ENCODE measurements around the gene DOK4. TPM values are rescaled to one million over a fixed set of nuclear protein-coding genes. Genes with fewer than 3 reads are reported as not detected.

The DOK4 gene
- 34.6 to 44.9 TPM (median 41.6 TPM) in 5 replicates for total RNA-seq (2022; extraction: Qiagen RNA extraction; ENCODE audit: low read depth)

GRCh38 chr16:57485916-57486857, at the start of gene DOK4:
DOK4 (minus strand) TSS chr16:57486493; CDS start chr16:57479507, 6,986 bp downstream.

GRCh38 chr16:57462209-57462977, 23.9 kb downstream of the DOK4 start, which contains the start of gene POLR2C:
POLR2C (plus strand) TSS chr16:57462679; CDS start chr16:57462725, 46 bp downstream.

GRCh38 chr16:57447186-57447962, 38.9 kb downstream of the DOK4 start, which contains the start of the genes CIAPIN1 and COQ9:
CIAPIN1 (minus strand) TSS chr16:57447385; CDS start chr16:57440928, 6,457 bp downstream.
COQ9 (plus strand) TSS chr16:57447479; CDS start chr16:57447506, 27 bp downstream.

Other genes with a start within 250 kb of the DOK4 start
- 65.8 to 74.4 TPM (median 73.4 TPM) in 5 replicates for gene ARL2BP, start 241.2 kb downstream of the DOK4 start, total RNA-seq (2022; extraction: Qiagen RNA extraction; ENCODE audit: low read depth)
- gene PLLP, start 201.8 kb downstream of the DOK4 start, total RNA-seq (2022; extraction: Qiagen RNA extraction; ENCODE audit: low read depth): 1.2 to 1.9 TPM (median 1.7 TPM) in 5 replicates
- 0.02 to 0.09 TPM (median 0.06 TPM) in 3 of 5 replicates, not detected in the others for gene CCL22, start 127.7 kb downstream of the DOK4 start, total RNA-seq (2022; extraction: Qiagen RNA extraction; ENCODE audit: low read depth)
- 0.07 to 0.15 TPM (median 0.12 TPM) in 5 replicates for gene CX3CL1, start 114.0 kb downstream of the DOK4 start, total RNA-seq (2022; extraction: Qiagen RNA extraction; ENCODE audit: low read depth)
- not detected in 5 replicates for gene CCL17, start 81.7 kb downstream of the DOK4 start, total RNA-seq (2022; extraction: Qiagen RNA extraction; ENCODE audit: low read depth)
- 69.6 to 90.0 TPM (median 71.2 TPM) in 5 replicates for gene CIAPIN1, start 39.1 kb downstream of the DOK4 start, total RNA-seq (2022; extraction: Qiagen RNA extraction; ENCODE audit: low read depth)
- 42.8 to 54.2 TPM (median 53.5 TPM) in 5 replicates for gene COQ9, start 39.0 kb downstream of the DOK4 start, total RNA-seq (2022; extraction: Qiagen RNA extraction; ENCODE audit: low read depth)
- 109 to 165 TPM (median 112 TPM) in 5 replicates for gene POLR2C, start 23.8 kb downstream of the DOK4 start, total RNA-seq (2022; extraction: Qiagen RNA extraction; ENCODE audit: low read depth)
- 6.9 to 10.9 TPM (median 9.9 TPM) in 5 replicates for gene CCDC102A, start 50.1 kb upstream of the DOK4 start, total RNA-seq (2022; extraction: Qiagen RNA extraction; ENCODE audit: low read depth)
- gene ADGRG5, start 56.1 kb upstream of the DOK4 start, total RNA-seq (2022; extraction: Qiagen RNA extraction; ENCODE audit: low read depth): 0.05 to 0.07 TPM (median 0.07 TPM) in 3 of 5 replicates, not detected in the others
- 161 to 247 TPM (median 200 TPM) in 5 replicates for gene ADGRG1, start 142.1 kb upstream of the DOK4 start, total RNA-seq (2022; extraction: Qiagen RNA extraction; ENCODE audit: low read depth)
- gene ADGRG3, start 181.8 kb upstream of the DOK4 start, total RNA-seq (2022; extraction: Qiagen RNA extraction; ENCODE audit: low read depth): 0.22 to 0.87 TPM (median 0.54 TPM) in 5 replicates
- gene DRC7, start 208.3 kb upstream of the DOK4 start, total RNA-seq (2022; extraction: Qiagen RNA extraction; ENCODE audit: low read depth): 0.05 to 0.59 TPM (median 0.10 TPM) in 5 replicates
- gene KATNB1, start 249.3 kb upstream of the DOK4 start, total RNA-seq (2022; extraction: Qiagen RNA extraction; ENCODE audit: low read depth): 19.1 to 22.7 TPM (median 21.3 TPM) in 5 replicates